ENCODE results near the gene TRAPPC10. TPM values are rescaled to one million over a fixed set of nuclear protein-coding genes. Genes with fewer than 3 reads are reported as not detected.

The TRAPPC10 gene
- 21.4 and 28.6 TPM in 2 replicates for total RNA-seq

GRCh38 chr21:44011579-44012473 is at the start of gene TRAPPC10:
TRAPPC10 (plus strand) TSS chr21:44012309; CDS start chr21:44012494, 185 bp downstream.

GRCh38 chr21:44107026-44107501 is 95.0 kb downstream of the TRAPPC10 start, which contains the start of gene PWP2:
PWP2 (plus strand) TSS chr21:44107399; CDS start chr21:44107417, 18 bp downstream.

Other genes starting within 250 kb of the TRAPPC10 start
- gene CSTB, start 236.0 kb upstream of the TRAPPC10 start, total RNA-seq, result 12.9 and 26.7 TPM in 2 replicates
- 14.0 and 24.6 TPM in 2 replicates for gene RRP1, start 222.7 kb upstream of the TRAPPC10 start, total RNA-seq
- 88.6 and 122 TPM in 2 replicates for gene AGPAT3, start 147.1 kb upstream of the TRAPPC10 start, total RNA-seq
- gene PWP2, start 95.1 kb downstream of the TRAPPC10 start, total RNA-seq, result 6.1 and 27.1 TPM in 2 replicates
- 10.0 and 32.2 TPM in 2 replicates for gene GATD3, start 121.4 kb downstream of the TRAPPC10 start, total RNA-seq
- 0.17 and 1.5 TPM in 2 replicates for gene ICOSLG, start 228.6 kb downstream of the TRAPPC10 start, total RNA-seq
- not detected in 2 replicates for gene DNMT3L, start 249.6 kb downstream of the TRAPPC10 start, total RNA-seq